HG03439 (cell line): ENCODE measurements around the gene FAP.

ENCODE experiments used
- ATAC-seq: cut with Tn5 transposase; IDR thresholded peaks from one replicate; pipeline ENCODE4 v1.9.1; 2021; ENCODE audit warnings: mild to moderate bottlenecking, moderate library complexity; ENCODE audit not compliant: unreplicated experiment

Gene FAP

DNA sequence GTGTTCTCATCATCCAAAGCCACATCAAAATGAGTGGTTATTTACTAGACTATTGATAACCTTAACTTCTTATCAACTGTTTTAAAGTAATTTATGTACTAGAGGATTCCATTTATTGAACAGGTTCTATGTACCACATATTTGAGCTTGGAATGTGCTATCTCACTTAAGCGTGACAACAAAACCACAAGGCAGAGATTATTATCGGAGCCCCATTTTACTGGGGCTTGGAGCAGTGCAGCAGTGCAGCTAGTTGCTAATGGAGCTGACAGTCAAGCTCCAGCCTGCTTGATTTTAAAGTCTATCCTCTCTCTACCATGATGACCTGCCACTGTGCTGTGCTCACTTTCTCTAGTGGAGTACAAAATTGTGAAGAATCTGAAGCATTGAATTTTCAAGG is 115.8 kb downstream of the FAP start:
- ATAC-seq, result no peak

- ATAC-seq, result no peak
These were observed 116.7 kb downstream of the FAP start for GRCh38 chr2:162126527-162126926.

DNA sequence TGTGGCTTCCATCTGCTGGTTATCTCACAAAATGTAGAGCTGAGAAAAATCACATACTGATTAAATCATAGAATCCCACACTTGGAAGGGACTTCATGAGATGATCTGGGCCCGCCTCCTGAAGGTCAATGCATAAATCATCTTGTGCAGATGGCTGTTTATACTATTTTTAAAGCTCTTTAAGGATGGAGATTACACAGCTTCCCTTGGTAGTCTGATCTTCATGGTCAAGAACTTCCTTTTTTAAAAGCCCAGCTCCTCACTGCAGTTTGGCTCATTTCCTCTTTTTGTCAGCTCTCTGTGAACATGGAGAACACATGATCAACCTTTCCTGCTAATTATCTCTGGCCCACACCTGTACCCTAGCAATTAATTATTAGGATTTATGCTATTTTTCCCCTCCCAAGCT is 117.1 kb downstream of the FAP start:
- ATAC-seq, result peak; percentile 57

- ATAC-seq, result no peak
These were observed 118.1 kb downstream of the FAP start for GRCh38 chr2:162125138-162125537.

- ATAC-seq, result no peak
These were observed 119.2 kb downstream of the FAP start for GRCh38 chr2:162123806-162124758.
